Renal cortical epithelial cell (primary cell): ENCODE data around the gene MAPK6. TPM values are rescaled to one million over a fixed set of nuclear protein-coding genes. Genes with fewer than 3 reads are reported as not detected.
"Not testable (repeated sequence)": the region's sequence is repeated elsewhere in the genome, so short reads cannot be mapped to it uniquely, and the experiment has no call there.

Experiments used
- DNase-seq: peaks from one replicate; pipeline ENCODE4 v3.0.0-alpha.2; 2011; ENCODE audit warnings: low read depth
- total RNA-seq: library from RNA; depleted of rRNA; stranded (reverse); fragments of >200 nt; gene quantifications from 2 replicates; pipeline ENCODE4 v1.2.3, GENCODE V29; 2014

MAPK6 gene
- total RNA-seq, 1 donor from 2014 or later, result 55.4 TPM

DNA sequence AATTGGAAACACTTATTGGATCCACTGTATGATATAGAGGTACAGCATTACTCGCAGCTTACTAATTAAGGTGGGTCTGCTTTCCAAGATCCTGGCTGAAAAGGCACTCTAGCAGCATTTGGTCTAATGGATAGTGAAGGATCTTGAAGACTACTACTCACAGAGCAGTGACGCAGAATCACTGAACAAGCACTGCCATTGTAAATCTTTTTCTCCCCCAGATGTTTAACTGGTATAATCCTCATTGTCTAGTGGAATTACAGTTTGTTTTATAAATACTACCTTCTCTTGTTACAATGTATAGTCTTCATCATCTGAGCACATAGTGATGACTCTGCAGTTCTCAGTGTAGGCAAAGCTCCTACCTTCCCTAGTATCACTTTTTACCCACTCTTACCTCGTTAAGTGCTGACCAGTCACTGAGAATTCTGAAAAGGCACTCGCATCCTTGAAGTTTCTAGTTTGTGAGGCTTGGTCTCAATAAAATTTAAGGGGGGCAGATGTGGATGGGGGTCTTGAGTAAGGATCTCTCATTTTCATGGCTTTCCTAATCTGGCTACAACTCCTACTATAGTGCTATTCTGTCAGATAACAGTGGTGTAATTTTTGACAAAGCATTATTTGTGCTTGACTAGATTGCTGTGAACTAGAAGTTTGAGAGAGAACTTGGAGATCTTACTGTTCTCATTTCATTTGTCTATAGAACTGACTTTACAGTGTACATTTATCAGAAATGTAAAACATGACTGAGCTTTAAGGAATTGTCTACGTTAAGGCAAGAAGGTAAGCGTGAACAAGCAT is 23.2 kb downstream of the MAPK6 start:
- DNase-seq, result no peak

DNA sequence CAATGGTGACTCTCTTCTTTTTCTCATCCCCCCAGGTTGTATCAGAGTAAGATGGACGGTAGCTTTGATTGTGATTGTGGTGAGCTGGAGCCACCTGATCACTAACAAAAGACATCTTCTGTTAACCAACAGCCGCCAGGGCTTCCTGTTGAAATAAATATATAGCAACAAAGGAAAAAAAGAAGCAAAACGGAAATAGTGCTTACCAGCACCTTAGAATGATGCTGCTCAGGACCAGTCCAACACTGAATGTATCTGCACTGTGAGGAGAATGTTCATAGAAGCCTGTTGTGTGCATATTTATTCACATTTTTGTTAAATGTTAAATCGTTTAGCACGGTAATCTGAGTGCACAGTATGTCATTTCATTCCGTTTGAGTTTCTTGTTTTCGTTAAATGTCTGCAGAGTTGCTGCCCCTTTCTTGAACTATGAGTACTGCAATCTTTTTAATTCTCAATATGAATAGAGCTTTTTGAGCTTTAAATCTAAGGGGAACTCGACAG is 26.8 kb downstream of the MAPK6 start:
- DNase-seq, result not testable (repeated sequence)

DNA sequence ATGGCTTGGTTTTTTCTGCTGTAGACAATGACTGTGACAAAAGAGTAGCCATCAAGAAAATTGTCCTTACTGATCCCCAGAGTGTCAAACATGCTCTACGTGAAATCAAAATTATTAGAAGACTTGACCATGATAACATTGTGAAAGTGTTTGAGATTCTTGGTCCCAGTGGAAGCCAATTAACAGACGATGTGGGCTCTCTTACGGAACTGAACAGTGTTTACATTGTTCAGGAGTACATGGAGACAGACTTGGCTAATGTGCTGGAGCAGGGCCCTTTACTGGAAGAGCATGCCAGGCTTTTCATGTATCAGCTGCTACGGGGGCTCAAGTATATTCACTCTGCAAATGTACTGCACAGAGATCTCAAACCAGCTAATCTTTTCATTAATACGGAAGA is 27.5 kb downstream of the MAPK6 start:
- DNase-seq, result not testable (repeated sequence)

DNA sequence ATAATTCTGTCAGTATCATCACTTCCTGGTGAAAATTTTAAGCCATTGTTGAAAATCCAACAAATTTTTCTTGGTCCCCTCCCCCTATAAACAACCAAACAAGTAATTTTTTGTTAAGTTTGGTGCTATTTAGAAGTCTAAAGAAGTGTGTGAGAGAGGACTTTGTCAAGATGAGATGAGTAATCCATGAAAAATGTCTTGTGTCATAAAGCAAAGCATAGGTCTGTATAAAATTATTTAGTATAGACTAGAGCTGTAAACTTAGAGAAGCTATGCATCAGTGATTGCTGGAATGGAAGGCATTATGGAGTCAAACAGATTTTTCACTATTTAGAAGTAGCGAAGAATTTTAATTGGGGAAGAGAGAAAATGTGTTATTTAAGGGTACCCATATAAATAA is 31.4 kb downstream of the MAPK6 start:
- peak; percentile 55 for DNase-seq

DNA sequence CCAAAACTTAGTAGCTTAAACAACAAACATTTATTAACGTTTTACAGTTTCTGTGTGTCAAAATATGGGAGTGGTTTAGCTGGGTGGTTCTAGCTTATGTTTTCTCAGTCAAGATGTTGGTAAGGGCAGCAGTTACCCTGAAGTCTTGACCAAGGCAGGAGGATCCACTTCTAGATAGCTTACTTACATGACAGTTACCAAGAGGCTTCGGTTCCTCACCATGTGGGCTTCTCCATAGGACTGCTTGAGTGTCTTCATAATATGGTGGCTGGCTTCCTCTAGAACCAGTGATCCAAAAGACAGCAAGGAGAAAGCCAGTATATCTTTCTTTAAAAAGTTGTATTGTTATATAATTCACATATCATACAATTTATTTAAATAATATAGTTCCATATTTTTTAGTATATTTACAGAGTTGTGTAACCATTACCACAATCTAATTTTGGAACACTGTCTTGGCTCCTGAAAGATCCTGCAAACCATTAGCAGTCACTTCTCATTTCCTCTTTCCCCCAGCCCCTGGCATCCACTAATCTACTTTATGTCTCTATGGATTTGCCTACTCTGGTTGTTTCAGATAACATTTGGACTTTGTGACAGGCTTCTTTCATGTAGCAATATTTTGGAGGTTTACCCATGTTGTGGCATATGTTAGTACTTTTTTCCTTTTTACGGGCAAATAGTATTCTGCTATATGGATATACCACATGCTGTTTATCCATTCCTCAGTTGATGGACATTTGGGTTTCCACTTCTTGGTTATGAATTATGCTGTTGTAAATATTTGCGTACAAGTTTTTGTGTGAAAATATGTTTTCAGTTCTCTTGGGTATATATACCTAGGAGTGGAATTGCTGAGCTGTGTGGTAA is 33.3 kb downstream of the MAPK6 start:
- no peak for DNase-seq

DNA sequence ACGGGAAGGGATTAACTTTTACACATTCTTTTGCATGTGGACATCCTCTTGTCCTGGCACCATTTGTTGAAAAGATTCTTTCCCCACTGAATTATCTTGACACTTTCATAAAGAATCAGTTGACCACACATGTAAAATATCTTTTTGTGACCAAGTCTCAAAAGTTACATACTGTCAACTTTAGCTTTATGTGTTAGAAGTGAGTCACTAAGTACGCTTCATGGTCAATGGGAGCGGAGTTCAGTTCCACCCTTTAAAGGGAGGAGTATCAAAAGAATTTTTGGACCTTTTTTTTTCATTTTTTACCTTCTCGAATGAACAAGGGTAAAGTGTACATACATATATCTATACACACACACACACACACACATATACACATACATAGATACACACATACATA is 35.4 kb downstream of the MAPK6 start:
- DNase-seq, result no peak

DNA sequence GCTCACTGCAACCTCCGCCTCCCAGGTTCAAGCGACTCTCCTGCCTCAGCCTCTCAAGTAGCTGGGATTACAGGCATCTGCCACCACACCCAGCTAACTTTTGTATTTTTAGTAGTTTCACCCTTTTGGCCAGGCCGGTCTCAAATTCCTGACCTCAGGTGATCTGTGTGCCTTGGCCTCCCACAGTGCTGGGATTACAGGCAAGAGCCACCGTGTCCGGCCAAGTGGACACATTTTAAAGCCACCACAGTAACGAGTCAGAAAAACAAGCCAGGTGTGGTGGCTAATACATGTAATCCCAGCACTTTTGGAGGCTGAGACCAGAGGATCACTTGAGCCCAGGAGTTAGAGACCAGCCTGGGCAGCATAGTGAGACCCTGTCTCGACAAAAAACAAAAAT is 35.8 kb downstream of the MAPK6 start:
- not testable (repeated sequence) for DNase-seq

DNA sequence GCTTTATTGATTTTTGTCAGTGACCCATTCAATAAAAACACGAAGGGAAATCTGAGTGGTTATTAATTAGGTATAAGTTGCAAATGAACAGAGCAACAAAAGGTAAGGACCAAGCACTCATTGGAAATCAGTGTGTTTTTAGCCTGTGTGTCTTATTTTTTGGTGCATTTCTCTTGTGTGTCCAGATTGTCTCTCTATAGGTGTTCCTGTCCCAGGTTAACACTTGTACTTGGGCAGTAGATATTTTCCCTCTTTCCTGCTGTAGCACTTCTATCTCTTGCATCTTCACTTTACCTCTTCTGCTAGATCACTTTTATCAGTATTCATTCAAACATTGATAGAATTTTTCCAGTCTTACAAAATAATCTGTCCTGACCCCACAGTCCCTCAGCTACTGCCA is 37.0 kb downstream of the MAPK6 start:
- DNase-seq, result no peak

DNA sequence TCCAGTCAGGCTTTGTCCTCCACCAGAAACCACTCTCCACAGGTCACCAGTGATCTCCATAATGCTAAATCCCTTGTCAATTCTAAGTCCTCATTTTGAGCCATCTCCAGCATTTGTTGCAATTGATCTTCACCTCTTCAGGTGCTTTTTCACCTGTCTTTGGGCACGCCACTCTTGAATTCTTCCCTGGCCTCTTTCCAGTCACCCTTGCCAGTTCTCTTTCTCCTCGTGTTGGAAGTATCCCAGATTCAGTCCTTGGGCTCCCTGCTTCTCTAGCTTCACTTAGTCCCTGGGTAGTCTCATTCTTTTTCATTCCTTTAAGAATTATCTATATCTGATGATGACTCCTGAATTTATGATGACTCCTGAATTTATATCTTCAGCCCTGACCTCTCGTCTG is 37.5 kb downstream of the MAPK6 start:
- no peak for DNase-seq

DNA sequence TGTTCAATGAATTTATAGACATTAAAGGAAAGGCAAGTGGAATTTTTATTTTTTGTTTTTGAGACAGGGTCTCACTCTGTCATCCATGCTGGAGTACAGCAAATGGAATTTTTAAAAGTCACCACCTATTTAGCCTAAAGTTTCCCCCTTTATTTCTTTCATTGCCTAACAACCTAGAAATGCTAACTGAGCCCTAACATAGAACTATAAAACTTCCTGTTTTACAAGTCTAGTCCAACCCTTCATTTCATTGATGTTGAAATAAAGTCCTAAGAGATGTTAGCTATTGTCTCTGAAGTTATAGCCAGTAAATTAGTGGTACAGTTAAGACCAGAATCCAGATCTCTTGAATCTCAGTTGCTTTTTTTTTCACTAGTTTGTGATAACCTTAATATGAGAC is 39.0 kb downstream of the MAPK6 start:
- DNase-seq, result no peak

DNA sequence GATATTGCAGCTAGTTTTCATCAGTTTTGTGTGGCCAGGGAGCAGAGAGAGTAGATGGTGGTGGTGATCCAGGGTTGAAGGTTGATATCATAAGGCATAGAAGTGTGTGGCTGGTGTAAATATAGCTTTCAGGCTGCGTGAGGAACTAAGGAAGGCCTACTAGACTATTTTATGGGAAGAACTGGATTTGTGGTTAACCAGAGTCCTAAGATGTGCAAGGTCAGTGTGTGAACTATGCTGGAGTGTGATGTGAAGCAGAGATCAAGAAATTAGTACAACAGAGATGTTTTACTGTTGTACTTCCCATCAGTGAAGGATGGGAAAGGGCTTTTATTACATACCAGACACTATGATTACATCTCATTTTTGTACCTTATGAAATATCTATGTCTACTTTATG is 41.5 kb downstream of the MAPK6 start:
- DNase-seq, result no peak

DNA sequence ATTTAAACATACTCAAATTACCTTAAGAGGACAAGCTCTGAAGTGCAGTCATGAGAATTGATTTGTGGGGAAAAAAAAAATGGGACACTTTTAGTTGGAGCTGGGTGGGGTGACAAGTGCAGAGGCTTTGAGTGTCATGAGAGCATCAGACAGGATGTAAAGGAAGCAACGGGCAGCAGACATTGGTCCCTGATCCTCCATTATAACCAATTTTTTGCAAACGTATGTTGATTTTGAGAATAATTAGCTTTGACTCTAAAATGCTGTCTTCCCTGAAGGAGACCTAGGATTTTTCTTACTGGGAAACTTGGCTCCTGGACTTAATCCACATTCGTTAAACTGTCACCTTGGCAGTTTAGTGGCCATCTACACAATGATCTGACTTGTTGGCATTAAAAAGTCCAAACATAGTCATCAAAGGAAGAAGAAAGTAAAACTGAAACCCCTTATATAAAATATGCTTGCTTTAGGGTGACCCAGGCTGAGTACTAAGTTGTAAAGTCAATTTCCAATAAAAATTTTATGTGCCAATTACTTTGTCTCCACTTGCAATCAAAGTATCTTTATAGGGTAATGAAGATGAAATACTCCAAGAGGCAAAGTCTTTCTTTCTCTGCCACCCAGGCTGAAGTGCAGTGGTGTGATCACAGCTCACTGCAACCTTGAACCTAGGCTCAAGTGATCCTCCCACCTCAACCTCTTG is 48.0 kb downstream of the MAPK6 start:
- no peak for DNase-seq

DNA sequence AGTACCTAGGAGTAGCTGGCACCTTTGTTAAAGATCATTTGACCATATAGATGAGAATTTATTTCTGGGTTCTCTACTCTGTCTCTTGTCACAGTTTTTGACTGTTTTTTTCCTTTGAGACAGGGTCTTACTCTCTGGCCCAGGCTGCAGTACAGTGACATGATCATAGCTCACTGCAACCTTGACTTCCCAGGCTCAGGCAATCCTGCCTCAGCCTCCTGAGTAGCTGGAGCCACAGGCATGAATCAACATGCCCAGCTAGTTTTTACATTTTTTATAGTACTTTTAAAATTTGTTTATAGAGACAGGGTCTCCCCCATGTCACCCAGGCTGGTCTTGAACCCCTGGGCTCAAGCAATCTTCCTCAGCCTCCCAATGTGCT is 48.5 kb downstream of the MAPK6 start:
- DNase-seq, result no peak

DNA sequence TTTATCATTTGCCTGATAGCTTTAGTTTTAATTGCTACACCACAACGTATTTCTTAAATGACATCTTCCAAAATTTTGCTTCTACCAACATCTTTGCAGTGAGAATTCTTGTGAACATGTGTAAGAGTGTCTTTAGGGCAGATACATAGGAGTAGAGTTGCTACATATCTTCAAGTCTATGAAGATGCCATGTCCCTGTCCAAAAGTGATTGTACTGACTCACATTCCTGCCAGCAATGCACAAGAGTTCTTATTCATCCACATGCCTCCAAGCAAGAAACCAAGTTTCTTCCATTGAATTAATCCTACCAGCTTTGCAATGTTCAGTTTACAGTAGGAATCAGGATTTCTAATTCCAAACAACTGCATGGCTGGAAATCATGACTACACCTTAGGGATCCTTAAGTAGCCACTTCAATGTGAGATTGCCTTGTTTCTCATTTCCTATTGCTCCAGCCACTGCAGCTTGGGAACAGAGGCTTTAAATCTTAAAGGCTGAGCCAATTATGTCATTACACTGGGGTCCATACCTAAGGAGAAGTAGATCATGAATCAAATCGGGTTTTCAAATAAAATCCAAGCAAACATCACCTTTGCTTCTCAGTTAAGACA is 49.1 kb downstream of the MAPK6 start:
- DNase-seq, result no peak

DNA sequence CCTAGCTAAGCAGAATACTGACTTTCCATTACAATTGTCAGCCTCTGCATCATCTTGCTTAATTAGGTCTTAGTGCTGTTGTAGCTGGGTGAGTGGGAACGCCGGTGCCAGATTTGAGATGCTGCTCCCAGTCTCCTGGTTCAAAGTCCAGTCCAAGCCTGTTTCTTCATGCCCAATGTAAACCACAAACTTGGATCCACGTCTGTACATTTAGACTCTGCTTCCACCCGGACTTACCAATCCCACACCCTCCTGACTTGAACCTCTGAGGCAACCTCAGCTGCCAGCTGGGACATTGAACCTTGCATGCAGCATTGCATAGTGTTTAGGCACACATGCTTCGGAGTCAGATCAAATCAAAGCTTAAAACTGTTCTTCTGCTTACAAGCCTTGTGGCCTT is 50.5 kb downstream of the MAPK6 start:
- DNase-seq, result peak; percentile 73

DNA sequence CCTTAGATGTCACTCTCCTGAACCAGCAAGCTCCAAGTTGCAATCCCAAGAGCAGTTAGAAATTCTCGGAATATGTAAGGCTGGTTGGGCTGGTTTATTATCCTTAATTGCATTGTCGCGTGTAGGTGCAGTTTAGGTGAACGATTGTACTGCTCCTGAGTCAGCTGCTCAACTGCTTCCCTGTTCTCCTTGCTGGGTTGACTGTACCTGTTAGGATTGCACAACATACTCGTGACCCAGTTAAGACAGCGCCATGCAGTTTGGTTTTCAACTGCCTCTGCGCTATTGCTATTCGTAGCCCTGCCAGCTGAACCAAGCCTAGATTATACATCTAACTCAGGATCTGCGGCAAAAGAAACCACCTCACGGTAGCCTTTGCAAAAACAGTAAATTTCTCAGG is 52.6 kb downstream of the MAPK6 start:
- peak; percentile 93 for DNase-seq

DNA sequence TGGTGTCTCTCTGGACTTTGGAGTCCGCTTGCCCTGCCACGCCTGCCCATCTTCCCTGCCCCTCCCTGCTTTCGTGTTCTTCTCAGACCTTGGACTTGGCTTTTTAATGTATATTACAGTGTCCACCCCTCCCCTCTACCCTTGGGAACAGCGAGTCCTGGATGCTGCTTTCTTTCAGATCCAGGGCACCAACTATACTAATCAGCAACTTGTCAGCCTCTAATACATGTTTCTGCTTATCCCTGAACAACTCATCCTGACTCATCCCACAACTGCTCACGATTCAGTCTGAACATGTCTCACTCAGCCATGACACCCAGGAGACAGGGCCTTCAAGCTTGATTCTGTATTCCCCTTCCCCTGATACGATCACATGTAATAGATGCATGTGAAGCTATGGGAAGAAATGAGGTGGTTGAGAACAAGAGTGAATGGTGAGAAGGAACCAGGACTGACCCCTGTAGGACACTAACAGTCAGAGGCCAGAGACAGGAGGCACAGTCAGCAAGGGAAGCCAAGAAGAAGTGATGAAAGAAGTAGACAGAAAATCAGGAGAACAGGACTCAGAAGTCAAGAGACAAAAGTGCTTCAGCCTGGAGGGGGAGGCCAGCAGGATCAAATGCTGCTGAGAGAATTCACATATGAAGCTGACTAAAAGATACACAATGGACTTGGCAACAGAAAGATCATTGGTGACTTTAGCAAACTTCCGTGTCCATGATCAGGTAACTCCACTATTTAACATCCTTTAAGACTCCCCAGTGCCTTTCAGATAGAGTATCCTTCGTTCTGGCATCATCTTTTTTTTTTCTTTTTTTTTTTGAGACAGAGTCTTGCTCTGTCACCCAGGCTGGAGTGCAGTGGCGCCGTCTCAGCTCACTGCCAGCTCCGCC is 58.1 kb downstream of the MAPK6 start:
- peak; percentile 89 for DNase-seq

DNA sequence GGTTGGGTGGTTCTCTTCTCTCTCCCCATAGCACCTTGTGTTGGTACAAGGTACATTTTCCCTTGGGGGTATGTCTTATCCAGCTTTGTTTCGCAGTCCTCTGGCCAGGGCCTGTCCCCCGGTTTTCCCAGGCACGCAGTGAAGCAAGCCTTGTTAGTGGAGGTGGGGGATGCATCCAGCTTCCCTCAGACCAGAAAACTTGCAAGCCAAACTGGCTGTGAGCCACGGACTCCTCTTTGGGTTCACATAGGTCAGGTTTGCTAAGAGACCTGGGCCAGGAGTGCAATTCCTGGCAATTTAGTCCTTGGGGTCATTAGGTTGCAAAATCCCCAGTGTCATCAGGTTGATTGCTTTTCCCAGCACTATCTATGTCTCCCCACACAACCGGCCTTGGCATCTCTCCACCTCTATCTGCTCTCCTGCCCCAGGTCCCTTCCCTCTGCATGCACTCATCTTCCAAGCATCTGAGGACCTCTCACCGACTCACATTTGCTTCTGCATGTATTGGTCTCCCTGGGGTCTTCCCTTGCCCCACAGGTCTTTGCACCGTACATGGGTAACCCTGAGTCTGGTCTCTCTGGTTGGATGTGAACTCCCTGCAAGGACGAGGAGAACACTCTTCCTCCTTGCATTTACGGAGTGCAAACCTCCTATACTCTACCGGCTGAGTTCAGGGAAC is 59.3 kb downstream of the MAPK6 start:
- peak; percentile 48 for DNase-seq

DNA sequence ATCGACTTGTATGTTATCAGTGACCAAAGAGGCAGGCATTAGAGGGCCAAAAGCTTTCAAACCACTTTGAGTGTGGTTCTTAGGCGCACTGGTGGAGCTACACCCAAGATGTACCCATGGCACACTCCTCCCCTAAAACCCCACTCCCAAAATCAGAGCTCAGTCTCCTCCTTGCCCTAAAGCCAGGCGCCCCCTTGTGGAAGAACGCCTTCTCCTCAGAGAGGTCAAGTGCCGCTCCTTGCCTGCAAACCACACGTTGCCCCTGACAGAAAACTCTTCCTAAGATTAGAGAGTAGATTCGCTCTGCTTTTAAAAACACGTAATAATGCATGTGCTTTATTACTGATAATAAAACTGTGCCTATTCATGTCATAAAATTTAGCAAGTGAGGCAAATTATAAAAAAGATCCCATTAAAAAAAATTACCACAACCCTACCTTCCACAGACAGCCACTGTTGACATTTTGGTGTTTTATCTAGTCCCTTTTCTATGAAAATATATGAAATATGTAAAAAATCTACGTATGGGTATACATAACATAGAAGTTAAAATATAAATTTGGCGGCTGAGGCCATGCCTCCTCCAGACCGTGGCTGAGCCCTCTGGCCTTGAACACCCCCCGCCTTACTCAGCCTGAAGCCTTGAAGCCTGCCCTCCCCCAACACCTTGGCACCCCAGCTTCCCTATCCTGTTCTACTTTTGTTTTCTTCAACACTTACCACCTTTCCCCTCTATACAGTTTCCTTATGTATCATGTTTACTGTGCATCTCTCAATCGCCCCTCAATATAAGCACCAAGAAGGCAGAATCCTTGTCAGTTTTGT is 60.1 kb downstream of the MAPK6 start:
- peak; percentile 35 for DNase-seq
